ENCODE measurements around the gene PAGE2B. TPM values are rescaled to one million over a fixed set of nuclear protein-coding genes. Genes with fewer than 3 reads are reported as not detected.

Gene PAGE2B
- total RNA-seq, 1 experiment from 2014 or later: not detected

GRCh38 chrX:55119712-55120111, 44.9 kb downstream of the PAGE2B start:
- ChIA-PET CTCF (no interaction called here), POLR2A (no interaction called here), RAD21 (ENCODE audit: low non-redundant PET in 1 of 2, low total read pairs in 2 of 2, uncharacterized antibody in 2 of 2, unreplicated experiment in 2 of 2) (no interaction called here)
- Histone ChIP-seq H2AFZ (ENCODE audit: low read depth, low read length, poor library complexity, severe bottlenecking) (no peak overlapping the region), H3K4me2 (ENCODE audit: low read length) (no peak overlapping the region), H3K27me3 (ENCODE audit: insufficient read depth, low read length) (no peaks in the 10 kb centered on the region; the same call in 1 of the 2 replicates), H3K36me3 (ENCODE audit: control insufficient read depth in 1 of 2, insufficient read depth in 2 of 2, low read length in 2 of 2) (no peaks in the 10 kb centered on the region), H3K27ac (ENCODE audit: low read depth, low read length) (no peak overlapping the region), H3K9me2 (ENCODE audit: insufficient read depth) (no peaks in the 10 kb centered on the region), H3K9me3 (ENCODE audit: control insufficient read depth in 1 of 2, insufficient read depth in 1 of 2, low read depth in 1 of 2, low read length in 2 of 2) (no peaks in the 10 kb centered on the region), H4K20me1 (ENCODE audit: insufficient read depth) (no peaks in the 10 kb centered on the region), H3K79me2 (ENCODE audit: insufficient read depth, low read length) (no peaks in the 10 kb centered on the region), H3K4me1 (ENCODE audit: control insufficient read depth in 1 of 2, insufficient read depth in 2 of 2, low read length in 2 of 2) (no peaks in the 10 kb centered on the region), H3K9ac (ENCODE audit: low read length) (no peak overlapping the region), H3K4me3 (replicated peaks in 1 of 2; ENCODE audit: low read depth in 1 of 2, low read length in 2 of 2) (no peak overlapping the region)
- TF ChIP-seq SIN3A (IDR thresholded peaks at IDR 0.05; ENCODE audit: low read depth) (no peak), EZH2 (IDR thresholded peaks at IDR 0.05) (no peak), ZBTB33 (IDR thresholded peaks at IDR 0.05; ENCODE audit: extremely low read depth, insufficient replicate concordance, low read length) (no peak), JUND (IDR thresholded peaks at IDR 0.05) (no peak), SRF (IDR thresholded peaks at IDR 0.05; ENCODE audit: low read depth) (no peak), CEBPB (IDR thresholded peaks at IDR 0.05; ENCODE audit: low read depth) (no peak), ATF3 (IDR thresholded peaks at IDR 0.05) (no peak), ELF1 (IDR thresholded peaks at IDR 0.05; ENCODE audit: borderline replicate concordance, low read depth) (no peak), YY1 (IDR thresholded peaks at IDR 0.05; ENCODE audit: extremely low read depth, insufficient replicate concordance, low read depth, low read length) (no peak), MAX (IDR thresholded peaks at IDR 0.05) (no peak), SP1 (IDR thresholded peaks at IDR 0.05; ENCODE audit: low read depth) (no peak), POLR2A (IDR thresholded peaks at IDR 0.05; ENCODE audit: borderline replicate concordance, extremely low read depth, insufficient read depth, insufficient read length) (no peak), POLR2AphosphoS5 (IDR thresholded peaks at IDR 0.05; ENCODE audit: low read depth, low read length) (no peak), CBX3 (IDR thresholded peaks at IDR 0.05; ENCODE audit: low read depth) (no peak), RAD21 (IDR thresholded peaks at IDR 0.05; ENCODE audit: low read depth) (no peak)
- ATAC-seq (no peak), DNase-seq (ENCODE audit: low read depth, low spot score) (no peak)
- no TSS peak for BruUV-seq (replicated peaks)
- intact Hi-C loops (cut with micrococcal nuclease): no loop called here
